Neural cell (in vitro differentiated cells): Measurements from ENCODE around the gene NOL3. TPM values are rescaled to one million over a fixed set of nuclear protein-coding genes. Genes with fewer than 3 reads are reported as not detected.

ENCODE experiments used
- H2AFZ ChIP-seq: fragments of 200-600, 300-800 bp; sonication (generic), shearing (Covaris generic); 2 replicates; pipeline ENCODE4 v1.6.0; 2014; ENCODE audit warnings: low read depth, mild to moderate bottlenecking, antibody characterized with exemption, low read length, moderate library complexity
- H3F3A ChIP-seq: fragments of 200-600 bp; shearing (Covaris generic); 2 replicates; pipeline ENCODE4 v1.6.1; 2016; ENCODE audit warnings: mild to moderate bottlenecking, moderate library complexity, mixed read lengths, antibody characterized with exemption, low read length; ENCODE audit not compliant: insufficient read depth, poor library complexity, severe bottlenecking
- H3K27ac ChIP-seq: fragments of 200-600, 300-800 bp; sonication (generic), shearing (Covaris generic); 2 replicates; pipeline ENCODE4 v1.5.1; 2014; ENCODE audit warnings: mild to moderate bottlenecking, low read length, moderate library complexity
- H3K27me3 ChIP-seq: fragments of 300-800, 200-600 bp; sonication (generic), shearing (Covaris generic); 2 replicates; pipeline ENCODE4 v1.6.0; 2014; ENCODE audit warnings: mild to moderate bottlenecking, low read depth, low read length, moderate library complexity; ENCODE audit not compliant: insufficient read depth
- H3K36me3 ChIP-seq: fragments of 300-800, 200-600 bp; sonication (generic), shearing (Covaris generic); 2 replicates; pipeline ENCODE4 v1.5.1; 2014; ENCODE audit warnings: mild to moderate bottlenecking, antibody characterized with exemption, low read length, moderate library complexity; ENCODE audit not compliant: insufficient read depth
- H3K4me2 ChIP-seq: fragments of 300-800, 200-600 bp; sonication (generic), shearing (Covaris generic); 2 replicates; pipeline ENCODE4 v1.6.0; 2014; ENCODE audit warnings: mild to moderate bottlenecking, low read length
- H3K4me3 ChIP-seq: fragments of 300-800, 200-600 bp; sonication (generic), shearing (Covaris generic); 2 replicates; pipeline ENCODE4 v1.5.1; 2014; ENCODE audit warnings: mild to moderate bottlenecking, low read length, moderate library complexity
- H3K79me2 ChIP-seq: fragments of 200-600 bp; shearing (Covaris generic); replicated peaks from 2 replicates; pipeline ENCODE4 v1.6.0; 2014; ENCODE audit warnings: mild to moderate bottlenecking, low read length, moderate library complexity; ENCODE audit not compliant: insufficient read depth
- H3K9ac ChIP-seq: fragments of 300-800, 200-600 bp; sonication (generic), shearing (Covaris generic); 2 replicates; pipeline ENCODE4 v1.6.1; 2016; ENCODE audit warnings: mild to moderate bottlenecking, low read length, mixed read lengths
- H3K9me2 ChIP-seq: fragments of 200-600 bp; shearing (Covaris generic); 2 replicates; pipeline ENCODE4 v1.6.1; 2016; ENCODE audit warnings: mild to moderate bottlenecking, low read length, mixed read lengths; ENCODE audit not compliant: insufficient read depth
- H3K9me3 ChIP-seq: fragments of 200-600, 300-800 bp; sonication (generic), shearing (Covaris generic); 2 replicates; pipeline ENCODE4 v1.6.1; 2016; ENCODE audit warnings: mild to moderate bottlenecking, mixed run types, low read length, moderate library complexity, mixed read lengths
- H4K20me1 ChIP-seq: fragments of 200-600 bp; shearing (Covaris generic); 2 replicates; pipeline ENCODE4 v1.6.1; 2016; ENCODE audit warnings: mild to moderate bottlenecking, mixed run types; ENCODE audit not compliant: insufficient read depth
- EP300 ChIP-seq: fragments of 450-650 bp; conservative IDR thresholded peaks from 2 replicates; pipeline ENCODE4 v1.6.1; 2014; ENCODE audit warnings: antibody characterized with exemption, mild to moderate bottlenecking, moderate library complexity; ENCODE audit not compliant: poor library complexity, severe bottlenecking
- EZH2 ChIP-seq: fragments of 200-600, 300-800 bp; shearing (Covaris generic), sonication (generic); IDR thresholded peaks from 2 replicates; pipeline ENCODE4 v1.6.1; 2014; ENCODE audit warnings: antibody characterized with exemption, low read length, borderline replicate concordance, mild to moderate bottlenecking; ENCODE audit not compliant: insufficient read depth, poor library complexity, severe bottlenecking
- MXI1 ChIP-seq: fragments of 450-650 bp; conservative IDR thresholded peaks from 2 replicates; pipeline ENCODE4 v1.6.1; 2014; ENCODE audit warnings: antibody characterized with exemption, mild to moderate bottlenecking; ENCODE audit not compliant: poor library complexity, severe bottlenecking
- POLR2AphosphoS5 ChIP-seq: IDR thresholded peaks from 2 replicates; pipeline ENCODE4 v1.6.1; 2012
- RAD21 ChIP-seq: fragments of 450-650 bp; conservative IDR thresholded peaks from 2 replicates; pipeline ENCODE4 v1.6.1; 2014; ENCODE audit warnings: antibody characterized with exemption, mild to moderate bottlenecking, moderate library complexity
- SMC3 ChIP-seq: fragments of 450-650 bp; conservative IDR thresholded peaks from 2 replicates; pipeline ENCODE4 v1.6.1; 2014; ENCODE audit warnings: antibody characterized with exemption, mild to moderate bottlenecking, moderate library complexity; ENCODE audit not compliant: poor library complexity
- TAF1 ChIP-seq: IDR thresholded peaks from 2 replicates; pipeline ENCODE4 v1.6.1; 2012; ENCODE audit warnings: low read depth
- polyA plus RNA-seq: library from polyadenylated mRNA; depleted of rRNA; stranded (reverse); fragments of >200 nt; gene quantifications from 2 replicates; pipeline ENCODE4 v1.2.3, GENCODE V29; 2014
- TF ChIP-seq, protein P1 (sequence below): fragments of 450-650 bp; IDR thresholded peaks from 2 replicates; pipeline ENCODE4 v1.5.1; 2014; ENCODE audit warnings: antibody characterized with exemption, mild to moderate bottlenecking, moderate library complexity; ENCODE audit not compliant: poor library complexity, severe bottlenecking
- TF ChIP-seq, protein P2 (sequence below): IDR thresholded peaks from 2 replicates; pipeline ENCODE4 v1.6.1; 2012; ENCODE audit warnings: borderline replicate concordance

NOL3 gene
- polyA plus RNA-seq, 1 donor from 2014 or later, result 8.4 TPM

- Histone ChIP-seq H3K9me3 (peaks cover 3% of the 10 kb centered on the region), H3F3A (no peaks in the 10 kb centered on the region), H3K4me2 (no peak overlapping the region), H3K36me3 (peaks cover 4% of the 10 kb centered on the region), H2AFZ (no peak overlapping the region), H4K20me1 (no peaks in the 10 kb centered on the region), H3K79me2 (no peaks in the 10 kb centered on the region), H3K27me3 (peaks cover 54% of the 10 kb centered on the region), H3K4me3 (no peak overlapping the region), H3K9me2 (no peaks in the 10 kb centered on the region), H3K9ac (no peak overlapping the region), H3K27ac (no peak overlapping the region)
- no peak for TF ChIP-seq EZH2
- no peak for TF ChIP-seq SMC3
- no peak for TF ChIP-seq MXI1
- TF ChIP-seq EP300, result no peak
- TF ChIP-seq, protein P1, sequence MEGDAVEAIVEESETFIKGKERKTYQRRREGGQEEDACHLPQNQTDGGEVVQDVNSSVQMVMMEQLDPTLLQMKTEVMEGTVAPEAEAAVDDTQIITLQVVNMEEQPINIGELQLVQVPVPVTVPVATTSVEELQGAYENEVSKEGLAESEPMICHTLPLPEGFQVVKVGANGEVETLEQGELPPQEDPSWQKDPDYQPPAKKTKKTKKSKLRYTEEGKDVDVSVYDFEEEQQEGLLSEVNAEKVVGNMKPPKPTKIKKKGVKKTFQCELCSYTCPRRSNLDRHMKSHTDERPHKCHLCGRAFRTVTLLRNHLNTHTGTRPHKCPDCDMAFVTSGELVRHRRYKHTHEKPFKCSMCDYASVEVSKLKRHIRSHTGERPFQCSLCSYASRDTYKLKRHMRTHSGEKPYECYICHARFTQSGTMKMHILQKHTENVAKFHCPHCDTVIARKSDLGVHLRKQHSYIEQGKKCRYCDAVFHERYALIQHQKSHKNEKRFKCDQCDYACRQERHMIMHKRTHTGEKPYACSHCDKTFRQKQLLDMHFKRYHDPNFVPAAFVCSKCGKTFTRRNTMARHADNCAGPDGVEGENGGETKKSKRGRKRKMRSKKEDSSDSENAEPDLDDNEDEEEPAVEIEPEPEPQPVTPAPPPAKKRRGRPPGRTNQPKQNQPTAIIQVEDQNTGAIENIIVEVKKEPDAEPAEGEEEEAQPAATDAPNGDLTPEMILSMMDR, result no peak
- TF ChIP-seq RAD21, result no peak
Observed at GRCh38 chr16:67148656-67149275, 21.6 kb upstream of the NOL3 start.

GRCh38 chr16:67149276-67150046, 20.9 kb upstream of the NOL3 start:
- no peaks in the 10 kb centered on the region for H3F3A ChIP-seq
- H3K9ac ChIP-seq, result no peak overlapping the region
- no peak overlapping the region for H3K27ac ChIP-seq
- H4K20me1 ChIP-seq, result no peaks in the 10 kb centered on the region
- TF ChIP-seq POLR2AphosphoS5 (no peak), EP300 (no peak), EZH2 (no peak), SMC3 (no peak), RAD21 (no peak), MXI1 (no peak), TAF1 (no peak)
- TF ChIP-seq, protein P1, result no peak
- TF ChIP-seq, protein P2, sequence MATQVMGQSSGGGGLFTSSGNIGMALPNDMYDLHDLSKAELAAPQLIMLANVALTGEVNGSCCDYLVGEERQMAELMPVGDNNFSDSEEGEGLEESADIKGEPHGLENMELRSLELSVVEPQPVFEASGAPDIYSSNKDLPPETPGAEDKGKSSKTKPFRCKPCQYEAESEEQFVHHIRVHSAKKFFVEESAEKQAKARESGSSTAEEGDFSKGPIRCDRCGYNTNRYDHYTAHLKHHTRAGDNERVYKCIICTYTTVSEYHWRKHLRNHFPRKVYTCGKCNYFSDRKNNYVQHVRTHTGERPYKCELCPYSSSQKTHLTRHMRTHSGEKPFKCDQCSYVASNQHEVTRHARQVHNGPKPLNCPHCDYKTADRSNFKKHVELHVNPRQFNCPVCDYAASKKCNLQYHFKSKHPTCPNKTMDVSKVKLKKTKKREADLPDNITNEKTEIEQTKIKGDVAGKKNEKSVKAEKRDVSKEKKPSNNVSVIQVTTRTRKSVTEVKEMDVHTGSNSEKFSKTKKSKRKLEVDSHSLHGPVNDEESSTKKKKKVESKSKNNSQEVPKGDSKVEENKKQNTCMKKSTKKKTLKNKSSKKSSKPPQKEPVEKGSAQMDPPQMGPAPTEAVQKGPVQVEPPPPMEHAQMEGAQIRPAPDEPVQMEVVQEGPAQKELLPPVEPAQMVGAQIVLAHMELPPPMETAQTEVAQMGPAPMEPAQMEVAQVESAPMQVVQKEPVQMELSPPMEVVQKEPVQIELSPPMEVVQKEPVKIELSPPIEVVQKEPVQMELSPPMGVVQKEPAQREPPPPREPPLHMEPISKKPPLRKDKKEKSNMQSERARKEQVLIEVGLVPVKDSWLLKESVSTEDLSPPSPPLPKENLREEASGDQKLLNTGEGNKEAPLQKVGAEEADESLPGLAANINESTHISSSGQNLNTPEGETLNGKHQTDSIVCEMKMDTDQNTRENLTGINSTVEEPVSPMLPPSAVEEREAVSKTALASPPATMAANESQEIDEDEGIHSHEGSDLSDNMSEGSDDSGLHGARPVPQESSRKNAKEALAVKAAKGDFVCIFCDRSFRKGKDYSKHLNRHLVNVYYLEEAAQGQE, result no peak
- no peak overlapping the region for H3K4me2 ChIP-seq
- no peak overlapping the region for H2AFZ ChIP-seq
- H3K27me3 ChIP-seq, result peaks cover 61% of the 10 kb centered on the region
- peaks cover 4% of the 10 kb centered on the region for H3K36me3 ChIP-seq
- no peaks in the 10 kb centered on the region for H3K9me2 ChIP-seq
- peaks cover 3% of the 10 kb centered on the region for H3K9me3 ChIP-seq
- H3K79me2 ChIP-seq, result no peaks in the 10 kb centered on the region
- no peak overlapping the region for H3K4me3 ChIP-seq
